Ishikawa (cell line): ENCODE data around the gene ADAMTS16.

Source experiments
- CEBPB ChIP-seq: IDR thresholded peaks from 2 replicates; pipeline ENCODE4 v1.6.1; 2012
- CREB1 ChIP-seq: IDR thresholded peaks from 2 replicates; pipeline ENCODE4 v1.6.1; 2012; ENCODE audit warnings: low read depth
- EGR1 ChIP-seq: IDR thresholded peaks from 2 replicates; pipeline ENCODE4 v1.6.1; 2012
- EP300 ChIP-seq: IDR thresholded peaks from 2 replicates; pipeline ENCODE4 v1.6.1; 2012; ENCODE audit warnings: borderline replicate concordance
- FOXM1 ChIP-seq: IDR thresholded peaks from 2 replicates; pipeline ENCODE4 v1.6.1; 2012; ENCODE audit warnings: low read depth, borderline replicate concordance
- NFIC ChIP-seq: IDR thresholded peaks from 2 replicates; pipeline ENCODE4 v1.6.1; 2012
- RAD21 ChIP-seq: IDR thresholded peaks from 2 replicates; pipeline ENCODE4 v1.6.1; 2012; ENCODE audit warnings: low read depth
- TAF1 ChIP-seq: IDR thresholded peaks from 2 replicates; pipeline ENCODE4 v1.6.1; 2012; ENCODE audit warnings: low read depth, mild to moderate bottlenecking
- TCF12 ChIP-seq: IDR thresholded peaks from 2 replicates; pipeline ENCODE4 v1.6.1; 2012; ENCODE audit warnings: low read depth
- TEAD4 ChIP-seq: IDR thresholded peaks from 2 replicates; pipeline ENCODE4 v1.6.1; 2012
- YY1 ChIP-seq: IDR thresholded peaks from 2 replicates; pipeline ENCODE4 v1.6.1; 2012; ENCODE audit warnings: low read depth
- ZBTB7A ChIP-seq: IDR thresholded peaks from 2 replicates; pipeline ENCODE4 v1.6.1; 2012; ENCODE audit warnings: low read depth
- TF ChIP-seq, protein P1 (sequence below): IDR thresholded peaks from 2 replicates; pipeline ENCODE4 v1.6.1; 2012; ENCODE audit warnings: low read depth, mild to moderate bottlenecking
- TF ChIP-seq, protein P2 (sequence below): IDR thresholded peaks from 2 replicates; pipeline ENCODE4 v1.6.1; 2012
- TF ChIP-seq, protein P3 (sequence below): IDR thresholded peaks from 2 replicates; pipeline ENCODE4 v1.6.1; 2012

Gene ADAMTS16

DNA sequence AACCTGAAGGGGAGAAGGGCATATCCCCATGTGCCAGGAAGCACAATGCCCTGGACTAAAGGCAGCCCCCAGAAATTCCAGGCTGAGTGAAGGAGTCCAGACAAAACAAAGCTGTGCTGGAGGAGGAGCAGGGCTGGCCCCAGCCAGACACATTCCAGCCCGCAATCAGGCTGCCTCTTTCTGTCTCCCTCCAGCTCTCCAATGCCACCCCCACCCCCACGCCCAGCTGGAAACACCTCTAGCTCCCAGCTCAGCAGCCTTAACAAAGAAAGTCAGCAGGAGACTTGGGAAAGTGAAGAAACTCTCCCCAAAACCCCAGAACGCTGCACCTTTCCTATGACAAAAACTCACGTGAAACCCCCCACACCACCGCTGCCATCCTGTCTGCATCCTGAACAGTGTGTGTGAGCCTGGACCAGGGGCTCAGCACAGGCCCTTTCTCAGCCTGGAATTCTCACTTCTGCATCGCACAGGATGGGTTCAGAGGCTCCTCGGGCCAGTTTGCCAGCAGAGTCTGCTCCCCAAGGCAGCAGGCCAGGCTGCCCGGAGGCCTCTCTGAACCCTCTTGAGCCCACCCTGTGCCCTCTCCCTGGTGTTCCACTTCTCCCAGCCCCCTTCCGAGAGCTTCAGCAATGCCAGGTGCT, 186.1 kb downstream of the ADAMTS16 start:
- no peak for TF ChIP-seq TAF1
- TF ChIP-seq EGR1 = no peak
- TF ChIP-seq ZBTB7A = no peak
- no peak for TF ChIP-seq NFIC
- TF ChIP-seq CEBPB = no peak
- TF ChIP-seq RAD21 = no peak
- TF ChIP-seq, protein P1, sequence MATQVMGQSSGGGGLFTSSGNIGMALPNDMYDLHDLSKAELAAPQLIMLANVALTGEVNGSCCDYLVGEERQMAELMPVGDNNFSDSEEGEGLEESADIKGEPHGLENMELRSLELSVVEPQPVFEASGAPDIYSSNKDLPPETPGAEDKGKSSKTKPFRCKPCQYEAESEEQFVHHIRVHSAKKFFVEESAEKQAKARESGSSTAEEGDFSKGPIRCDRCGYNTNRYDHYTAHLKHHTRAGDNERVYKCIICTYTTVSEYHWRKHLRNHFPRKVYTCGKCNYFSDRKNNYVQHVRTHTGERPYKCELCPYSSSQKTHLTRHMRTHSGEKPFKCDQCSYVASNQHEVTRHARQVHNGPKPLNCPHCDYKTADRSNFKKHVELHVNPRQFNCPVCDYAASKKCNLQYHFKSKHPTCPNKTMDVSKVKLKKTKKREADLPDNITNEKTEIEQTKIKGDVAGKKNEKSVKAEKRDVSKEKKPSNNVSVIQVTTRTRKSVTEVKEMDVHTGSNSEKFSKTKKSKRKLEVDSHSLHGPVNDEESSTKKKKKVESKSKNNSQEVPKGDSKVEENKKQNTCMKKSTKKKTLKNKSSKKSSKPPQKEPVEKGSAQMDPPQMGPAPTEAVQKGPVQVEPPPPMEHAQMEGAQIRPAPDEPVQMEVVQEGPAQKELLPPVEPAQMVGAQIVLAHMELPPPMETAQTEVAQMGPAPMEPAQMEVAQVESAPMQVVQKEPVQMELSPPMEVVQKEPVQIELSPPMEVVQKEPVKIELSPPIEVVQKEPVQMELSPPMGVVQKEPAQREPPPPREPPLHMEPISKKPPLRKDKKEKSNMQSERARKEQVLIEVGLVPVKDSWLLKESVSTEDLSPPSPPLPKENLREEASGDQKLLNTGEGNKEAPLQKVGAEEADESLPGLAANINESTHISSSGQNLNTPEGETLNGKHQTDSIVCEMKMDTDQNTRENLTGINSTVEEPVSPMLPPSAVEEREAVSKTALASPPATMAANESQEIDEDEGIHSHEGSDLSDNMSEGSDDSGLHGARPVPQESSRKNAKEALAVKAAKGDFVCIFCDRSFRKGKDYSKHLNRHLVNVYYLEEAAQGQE = no peak
- TF ChIP-seq FOXM1 = no peak
- no peak for TF ChIP-seq CREB1
- TF ChIP-seq, protein P2, sequence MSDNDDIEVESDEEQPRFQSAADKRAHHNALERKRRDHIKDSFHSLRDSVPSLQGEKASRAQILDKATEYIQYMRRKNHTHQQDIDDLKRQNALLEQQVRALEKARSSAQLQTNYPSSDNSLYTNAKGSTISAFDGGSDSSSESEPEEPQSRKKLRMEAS = no peak
- no peak for TF ChIP-seq TCF12
- TF ChIP-seq TEAD4 = no peak
- TF ChIP-seq YY1 = no peak
- TF ChIP-seq, protein P3, sequence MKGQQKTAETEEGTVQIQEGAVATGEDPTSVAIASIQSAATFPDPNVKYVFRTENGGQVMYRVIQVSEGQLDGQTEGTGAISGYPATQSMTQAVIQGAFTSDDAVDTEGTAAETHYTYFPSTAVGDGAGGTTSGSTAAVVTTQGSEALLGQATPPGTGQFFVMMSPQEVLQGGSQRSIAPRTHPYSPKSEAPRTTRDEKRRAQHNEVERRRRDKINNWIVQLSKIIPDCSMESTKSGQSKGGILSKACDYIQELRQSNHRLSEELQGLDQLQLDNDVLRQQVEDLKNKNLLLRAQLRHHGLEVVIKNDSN = no peak
- no peak for TF ChIP-seq EP300

DNA sequence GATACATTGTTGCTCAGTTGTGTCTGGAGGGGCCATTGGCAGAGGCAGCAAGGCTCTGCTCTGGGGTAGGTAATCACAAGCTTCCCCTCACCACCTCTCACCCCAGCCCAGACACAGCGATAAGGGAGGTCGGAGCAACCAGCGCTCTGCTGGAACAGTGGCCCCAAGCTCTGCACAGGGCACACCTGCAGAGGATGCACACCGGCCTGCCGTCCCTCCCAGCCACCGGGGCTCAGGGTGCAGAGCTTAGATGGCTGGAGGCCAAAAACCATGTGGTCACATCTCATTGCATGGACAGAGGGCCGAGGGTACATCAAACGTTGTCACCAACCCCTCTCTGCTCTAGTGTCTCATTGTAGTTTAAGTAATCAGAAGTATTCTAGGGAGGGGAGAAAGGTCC, 187.0 kb downstream of the ADAMTS16 start:
- TF ChIP-seq TEAD4 (no peak), TAF1 (no peak), EP300 (no peak), CEBPB (no peak), FOXM1 (no peak), CREB1 (no peak), YY1 (no peak), NFIC (no peak), TCF12 (no peak), EGR1 (no peak), ZBTB7A (no peak), RAD21 (no peak)
- TF ChIP-seq, protein P1 = no peak
- TF ChIP-seq, protein P3 = no peak

DNA sequence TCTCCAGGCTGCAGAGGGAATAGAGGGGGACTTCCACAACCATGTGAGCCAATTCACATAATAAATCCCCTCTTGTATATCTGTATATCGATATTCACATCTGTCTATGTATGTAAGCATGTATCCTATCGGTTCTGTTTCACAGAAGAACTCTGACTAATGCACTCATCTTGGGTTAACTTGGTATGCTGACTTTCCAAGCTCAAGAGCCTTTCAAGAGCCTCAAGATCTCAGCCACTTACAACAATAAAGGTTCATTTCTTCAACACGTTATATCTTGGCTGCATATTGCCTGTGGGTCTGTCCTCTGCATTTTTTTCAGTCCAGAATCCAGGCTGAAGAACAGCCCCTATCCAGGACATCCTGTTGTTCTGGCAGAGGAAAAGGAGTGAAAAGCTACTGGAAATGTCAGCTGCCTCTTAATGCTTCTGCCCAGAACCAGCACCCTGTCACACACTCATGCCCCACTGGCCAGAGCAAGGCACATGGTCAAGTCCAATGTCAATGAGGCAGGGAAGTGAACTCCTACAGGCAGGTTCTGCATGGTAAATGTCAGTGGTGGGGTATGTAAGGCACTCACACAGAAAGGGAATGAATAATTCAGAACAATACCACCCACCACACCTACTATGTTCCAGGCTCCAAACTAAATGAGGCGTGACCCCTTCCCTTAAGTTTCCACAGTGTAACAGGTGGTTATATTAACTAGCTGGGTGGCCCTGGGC, 190.8 kb downstream of the ADAMTS16 start:
- TF ChIP-seq CEBPB = no peak
- TF ChIP-seq CREB1 = no peak
- no peak for TF ChIP-seq NFIC
- TF ChIP-seq, protein P3 = no peak
- TF ChIP-seq TEAD4 = no peak
- no peak for TF ChIP-seq EP300
- TF ChIP-seq FOXM1 = no peak
- TF ChIP-seq YY1 = no peak
- no peak for TF ChIP-seq RAD21
- TF ChIP-seq, protein P1 = no peak
- TF ChIP-seq EGR1 = no peak

DNA sequence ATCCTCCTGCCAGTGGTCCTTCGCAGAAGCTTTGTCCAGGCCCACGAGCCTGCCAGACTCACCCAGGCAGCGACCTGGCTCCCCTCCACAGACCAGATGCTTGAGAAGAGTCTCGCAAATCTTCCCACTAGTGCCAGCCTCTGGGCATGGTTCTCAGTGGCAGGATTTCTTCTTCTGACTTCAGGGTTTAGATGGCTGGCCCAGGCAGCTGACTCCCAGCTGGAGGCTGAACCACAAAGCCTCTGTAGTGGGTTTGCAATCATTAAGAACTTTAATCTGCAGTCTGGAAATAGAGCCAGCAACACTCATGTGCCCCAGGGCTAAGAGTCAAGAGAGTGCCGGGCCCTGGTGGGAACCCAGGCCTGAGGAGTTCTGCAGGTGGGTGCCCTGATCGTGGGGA, 191.7 kb downstream of the ADAMTS16 start:
- no peak for TF ChIP-seq TAF1
